Keratinocyte (primary cell): ENCODE data around the gene SORD. TPM values are rescaled to one million over a fixed set of nuclear protein-coding genes. Genes with fewer than 3 reads are reported as not detected.
"Not testable (repeated sequence)": the region's sequence is repeated elsewhere in the genome, so short reads cannot be mapped to it uniquely, and the experiment has no call there.

Experiments used
- DNase-seq: peaks from one replicate; pipeline ENCODE4 v3.0.0-alpha.2; 2011; ENCODE audit warnings: low read depth, missing footprints, low spot score
- FAIRE-seq: peaks from 2 replicates; lab custom pipeline; 2011; peaks lifted over from hg19 to GRCh38; lab: Jason Lieb, UNC
- H2AFZ ChIP-seq: 2 replicates; pipeline ENCODE4 v1.6.0; 2012; ENCODE audit warnings: low read length, control low read depth, inconsistent platforms; ENCODE audit not compliant: control insufficient read depth
- H3K27ac ChIP-seq: 2 replicates; pipeline ENCODE4 v1.5.1; 2011; ENCODE audit warnings: low read length; ENCODE audit not compliant: control insufficient read depth, insufficient read depth
- H3K27me3 ChIP-seq: 3 replicates; pipeline ENCODE4 v1.6.0; 2011; ENCODE audit warnings: low read length; ENCODE audit not compliant: control insufficient read depth, insufficient read depth; ENCODE audit errors: extremely low read depth
- H3K36me3 ChIP-seq, 2 experiments: 2 replicates in 1 of 2; 3 replicates in 1 of 2; pipeline ENCODE4 v1.5.1; 2011; ENCODE audit warnings: low read length in 2 of 2, mild to moderate bottlenecking in 1 of 2; ENCODE audit not compliant: control insufficient read depth in 2 of 2, insufficient read depth in 2 of 2; ENCODE audit errors: extremely low read depth in 1 of 2
- H3K4me1 ChIP-seq: 3 replicates; pipeline ENCODE4 v1.5.1; 2011; ENCODE audit warnings: low read length; ENCODE audit not compliant: control insufficient read depth, insufficient read depth; ENCODE audit errors: extremely low read depth
- H3K4me2 ChIP-seq: 3 replicates; pipeline ENCODE4 v1.6.0; 2011; ENCODE audit warnings: low read depth, low read length; ENCODE audit not compliant: control insufficient read depth, insufficient read depth; ENCODE audit errors: extremely low read depth
- H3K4me3 ChIP-seq, 3 experiments: fragments of 200-600 bp in 1 of 3; sonication (generic) in 1 of 3; 2 replicates in 2 of 3; 3 replicates in 1 of 3; pipeline ENCODE4 v1.5.1; 2011 to 2016; ENCODE audit warnings: low read length in 3 of 3, mild to moderate bottlenecking in 3 of 3, control low read depth in 2 of 3, inconsistent platforms in 1 of 3, low read depth in 1 of 3, mixed read lengths in 1 of 3, mixed run types in 1 of 3, moderate library complexity in 1 of 3; ENCODE audit not compliant: control insufficient read depth in 2 of 3, insufficient read depth in 2 of 3; ENCODE audit errors: extremely low read depth in 1 of 3
- H3K79me2 ChIP-seq: 2 replicates; pipeline ENCODE4 v1.6.0; 2012; ENCODE audit warnings: low read length; ENCODE audit not compliant: control insufficient read depth, insufficient read depth
- H3K9ac ChIP-seq: 3 replicates; pipeline ENCODE4 v1.6.0; 2011; ENCODE audit warnings: low read length; ENCODE audit not compliant: control insufficient read depth, insufficient read depth; ENCODE audit errors: extremely low read depth
- H3K9me1 ChIP-seq: 3 replicates; pipeline ENCODE4 v1.6.0; 2011; ENCODE audit warnings: low read length; ENCODE audit not compliant: control insufficient read depth, insufficient read depth; ENCODE audit errors: extremely low read depth
- H3K9me3 ChIP-seq: 2 replicates; pipeline ENCODE4 v1.5.1; 2012; ENCODE audit warnings: low read depth, low read length; ENCODE audit not compliant: control insufficient read depth
- H4K20me1 ChIP-seq: 3 replicates; pipeline ENCODE4 v1.6.0; 2011; ENCODE audit warnings: low read length; ENCODE audit not compliant: control insufficient read depth, insufficient read depth; ENCODE audit errors: extremely low read depth
- CTCF ChIP-seq, 3 experiments: IDR thresholded peaks in 1 of 3; conservative IDR thresholded peaks in 1 of 3; optimal IDR thresholded peaks in 1 of 3; 2 replicates in 2 of 3; 3 replicates in 1 of 3; pipeline versions ENCODE3 to v1.5.1; 2011; ENCODE audit warnings: low read length in 3 of 3, mild to moderate bottlenecking in 3 of 3, moderate library complexity in 2 of 3, control low read depth in 1 of 3, inconsistent platforms in 1 of 3; ENCODE audit not compliant: insufficient read depth in 2 of 3; ENCODE audit errors: extremely low read depth in 1 of 3
- EZH2 ChIP-seq: IDR thresholded peaks from one replicate; pipeline ENCODE4 v1.6.1; 2012; ENCODE audit warnings: inconsistent platforms, mild to moderate bottlenecking, low read length, moderate library complexity
- dilution Hi-C: fragments of 300-500 bp; cut with MboI; formaldehyde crosslinking; loops from one replicate; pipeline ENCODE4 v1.7.0; 2020; ENCODE audit warnings: low sequenced_read_pairs; ENCODE audit not compliant: extremely low pct_ligation_motif_present
- polyA plus RNA-seq, 5 experiments: library from polyadenylated mRNA; depleted of rRNA in 3 of 5; stranded (reverse) in 3 of 5; stranded (forward) in 1 of 5; unstranded in 1 of 5; fragments of >200 nt; gene quantifications; 1 replicate in 1 of 5; 2 replicates in 3 of 5; 3 replicates in 1 of 5; pipeline versions ENCODE4 v1.2.1 to v1.2.3, GENCODE V29; 2011 to 2012; ENCODE audit warnings: missing spikeins in 2 of 5, low read depth in 1 of 5, low replicate concordance in 1 of 5

Gene SORD
- polyA plus RNA-seq, 1 donor (not counting 4 experiments of a cell fraction or from before 2014, with no cell fraction given): 46.7 TPM

- H3K9me1 ChIP-seq, H4K20me1 ChIP-seq, H3K4me1 ChIP-seq, H3K36me3 ChIP-seq, H3K79me2 ChIP-seq, dilution Hi-C loops, H3K4me2 ChIP-seq, H3K27ac ChIP-seq, H3K4me3 ChIP-seq, FAIRE-seq, H3K9ac ChIP-seq, DNase-seq, H3K9me3 ChIP-seq, H3K27me3 ChIP-seq, H2AFZ ChIP-seq: not testable (repeated sequence)
Measured at GRCh38 chr15:45020901-45021259, 2.1 kb upstream of the SORD start.

GRCh38 chr15:45021348-45021747 is 1.6 kb upstream of the SORD start:
- no peak for TF ChIP-seq CTCF (optimal IDR thresholded peaks at IDR 0.05 in 1 of 3, IDR thresholded peaks at IDR 0.05 in 1 of 3, conservative IDR thresholded peaks at IDR 0.05 in 1 of 3; ENCODE audit: extremely low read depth in 1 of 3, insufficient read depth in 2 of 3, low read length in 3 of 3)
- no peak for TF ChIP-seq EZH2
- Histone ChIP-seq H3K4me3 (no peak overlapping the region), H3K4me1 (peaks cover 10% of the 10 kb centered on the region), H3K9ac (no peak overlapping the region), H3K36me3 (no peaks in the 10 kb centered on the region), H2AFZ (no peak overlapping the region), H3K9me1 (no peaks in the 10 kb centered on the region), H3K27ac (no peak overlapping the region), H3K27me3 (no peaks in the 10 kb centered on the region), H3K4me2 (no peak overlapping the region), H3K9me3 (no peaks in the 10 kb centered on the region), H4K20me1 (no peaks in the 10 kb centered on the region), H3K79me2 (peaks cover 2% of the 10 kb centered on the region)
- dilution Hi-C loops: no loop called here
- no peak for FAIRE-seq
- no peak for DNase-seq

- peak overlapping the region; percentile 87 for H3K9ac ChIP-seq
- DNase-seq (no peak), FAIRE-seq (no peak)
- H3K27ac ChIP-seq: peak overlapping the region; percentile 73
- no peaks in the 10 kb centered on the region for H3K9me1 ChIP-seq
- H3K4me3 ChIP-seq: peak overlapping the region; percentile 67 to 84 (median 82)
- peaks cover 0 to 3% of the 10 kb centered on the region in 2 experiments for H3K36me3 ChIP-seq
- H2AFZ ChIP-seq: peak overlapping the region; percentile 98
- no peaks in the 10 kb centered on the region for H3K27me3 ChIP-seq
- peaks cover 2% of the 10 kb centered on the region for H3K79me2 ChIP-seq
- no peak for TF ChIP-seq CTCF (optimal IDR thresholded peaks at IDR 0.05 in 1 of 3, IDR thresholded peaks at IDR 0.05 in 1 of 3, conservative IDR thresholded peaks at IDR 0.05 in 1 of 3; ENCODE audit: extremely low read depth in 1 of 3, insufficient read depth in 2 of 3, low read length in 3 of 3)
- TF ChIP-seq EZH2: no peak
- dilution Hi-C loops: no loop called here
- H4K20me1 ChIP-seq: no peaks in the 10 kb centered on the region
- H3K4me1 ChIP-seq: peaks cover 10% of the 10 kb centered on the region
- H3K9me3 ChIP-seq: no peaks in the 10 kb centered on the region
- H3K4me2 ChIP-seq: peak overlapping the region; percentile 87
Measured at GRCh38 chr15:45023659-45024225, 747 bp downstream of the SORD start.

GRCh38 chr15:45024649-45025048 is 1.7 kb downstream of the SORD start:
- H3K4me2 ChIP-seq, H2AFZ ChIP-seq, H3K9me3 ChIP-seq, H3K9ac ChIP-seq, H3K9me1 ChIP-seq, H3K4me3 ChIP-seq, H3K27ac ChIP-seq, DNase-seq, H3K4me1 ChIP-seq, H3K79me2 ChIP-seq, H3K36me3 ChIP-seq, H3K27me3 ChIP-seq, dilution Hi-C loops, H4K20me1 ChIP-seq: not testable (repeated sequence)
- FAIRE-seq: peak; percentile 79
